Measurements from ENCODE around the gene HEXD. TPM values are rescaled to one million over a fixed set of nuclear protein-coding genes. Genes with fewer than 3 reads are reported as not detected.

HEXD gene
- total and polyA plus RNA-seq, 10 of the 15 experiments (the other 5 are each of a cell fraction or from before 2014, with no cell fraction given): 1.6 to 24.2 (median 7.0) TPM

DNA sequence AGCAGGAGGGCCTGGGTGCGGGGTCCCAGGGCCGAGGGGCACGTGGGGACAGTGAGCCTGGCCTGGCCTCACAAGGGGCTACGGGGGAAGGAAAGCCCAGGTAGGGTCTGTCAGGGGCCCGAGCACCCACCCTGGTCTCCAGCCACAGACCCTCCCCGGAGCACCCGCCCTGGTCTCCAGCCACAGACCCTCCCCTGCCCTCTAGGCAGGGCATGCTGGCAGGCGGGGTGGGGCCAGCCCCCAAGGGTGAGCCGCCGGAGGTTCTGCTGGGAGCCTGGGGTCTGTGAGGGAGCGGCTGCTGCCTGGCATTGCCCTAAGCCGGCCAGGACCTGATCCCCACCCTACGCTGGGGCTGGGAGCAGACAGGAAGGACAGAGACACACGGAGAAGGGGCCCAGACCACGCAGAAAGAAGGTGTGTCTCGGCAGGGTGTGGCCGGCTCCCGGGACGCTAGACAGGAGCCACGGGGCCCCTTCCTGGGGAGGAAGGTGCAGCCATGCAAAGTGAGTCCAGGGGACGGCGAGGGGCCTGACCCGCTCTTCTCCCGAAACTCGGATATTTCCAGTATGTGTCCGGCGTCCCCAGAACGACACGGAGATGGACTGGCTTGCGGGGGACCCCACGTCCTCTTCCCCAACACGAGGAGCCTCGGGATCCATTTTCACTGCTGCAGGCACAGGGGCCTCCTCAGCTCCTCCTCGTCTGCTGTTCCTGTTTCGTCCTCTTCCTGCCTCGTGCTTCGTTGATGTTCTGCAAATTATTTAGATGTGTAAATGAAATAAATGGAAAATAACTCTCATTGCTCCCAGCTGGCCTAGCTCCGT lies 31.1 kb upstream of the HEXD start:
- ChIA-PET POLR2A (no interaction called here), CTCF (no interaction called here), RAD21 (ENCODE audit: unreplicated experiment) (no interaction called here), SMC1A (ENCODE audit: uncharacterized antibody, unreplicated experiment) (no interaction called here)
- no TSS peak for BruUV-seq (replicated peaks)
- FAIRE-seq: no peak
- no peak overlapping the region for H3K4me3 ChIP-seq
- H3K9ac ChIP-seq (ENCODE audit: control insufficient read depth, insufficient read depth, low read length): no peak overlapping the region
- WGBS (ENCODE audit: insufficient coverage, insufficient replicate concordance, low lambda C conversion rate, missing lambda C conversion rate): 39% methylated on average over 37 of the region's 38 CpGs
- H4K20me1 ChIP-seq (ENCODE audit: control insufficient read depth, insufficient read depth): no peaks in the 10 kb centered on the region
- H3K27me3 ChIP-seq (replicated peaks in 1 of 2; ENCODE audit: control insufficient read depth in 2 of 2, insufficient read depth in 2 of 2, low read length in 1 of 2): no peaks in the 10 kb centered on the region
- in situ Hi-C loops (cut with MboI): no loop called here
- TF ChIP-seq SMARCA5 (IDR thresholded peaks at IDR 0.05) (no peak), ZNF217 (IDR thresholded peaks at IDR 0.05) (no peak), CHD1 (IDR thresholded peaks at IDR 0.05; ENCODE audit: low read depth, low read length) (no peak), ZSCAN29 (IDR thresholded peaks at IDR 0.05) (no peak), RUNX3 (IDR thresholded peaks at IDR 0.05; ENCODE audit: low read length) (no peak)
- TF ChIP-seq, protein P1, sequence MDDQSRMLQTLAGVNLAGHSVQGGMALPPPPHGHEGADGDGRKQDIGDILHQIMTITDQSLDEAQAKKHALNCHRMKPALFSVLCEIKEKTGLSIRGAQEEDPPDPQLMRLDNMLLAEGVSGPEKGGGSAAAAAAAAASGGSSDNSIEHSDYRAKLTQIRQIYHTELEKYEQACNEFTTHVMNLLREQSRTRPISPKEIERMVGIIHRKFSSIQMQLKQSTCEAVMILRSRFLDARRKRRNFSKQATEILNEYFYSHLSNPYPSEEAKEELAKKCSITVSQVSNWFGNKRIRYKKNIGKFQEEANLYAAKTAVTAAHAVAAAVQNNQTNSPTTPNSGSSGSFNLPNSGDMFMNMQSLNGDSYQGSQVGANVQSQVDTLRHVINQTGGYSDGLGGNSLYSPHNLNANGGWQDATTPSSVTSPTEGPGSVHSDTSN (IDR thresholded peaks at IDR 0.05; ENCODE audit: insufficient replicate concordance, low read depth, low read length): no peak
- DNase-seq (ENCODE audit: low read depth, low spot score): no peak
- H3K4me2 ChIP-seq (ENCODE audit: control insufficient read depth, insufficient read depth): no peak overlapping the region
- intact Hi-C loops (cut with micrococcal nuclease; ENCODE audit: unreplicated experiment): no loop called here
- H2AFZ ChIP-seq (ENCODE audit: control insufficient read depth, low read depth, low read length): no peak overlapping the region
- ATAC-seq: no peak
- no peaks in the 10 kb centered on the region for H3K9me3 ChIP-seq (replicated peaks; ENCODE audit: control insufficient read depth, insufficient read depth, low read length)
- H3K36me3 ChIP-seq (ENCODE audit: control insufficient read depth in 2 of 2, insufficient read depth in 2 of 2, low read length in 1 of 2): no peaks in the 10 kb centered on the region; a peak in 1 of 4 replicates
- no peak overlapping the region for H3K27ac ChIP-seq (ENCODE audit: control insufficient read depth, insufficient read depth)
- no peaks in the 10 kb centered on the region for H3K79me2 ChIP-seq (ENCODE audit: control insufficient read depth, insufficient read depth, low read length)
- H3K4me1 ChIP-seq (ENCODE audit: control insufficient read depth, insufficient read depth, low read length): no peaks in the 10 kb centered on the region

DNA sequence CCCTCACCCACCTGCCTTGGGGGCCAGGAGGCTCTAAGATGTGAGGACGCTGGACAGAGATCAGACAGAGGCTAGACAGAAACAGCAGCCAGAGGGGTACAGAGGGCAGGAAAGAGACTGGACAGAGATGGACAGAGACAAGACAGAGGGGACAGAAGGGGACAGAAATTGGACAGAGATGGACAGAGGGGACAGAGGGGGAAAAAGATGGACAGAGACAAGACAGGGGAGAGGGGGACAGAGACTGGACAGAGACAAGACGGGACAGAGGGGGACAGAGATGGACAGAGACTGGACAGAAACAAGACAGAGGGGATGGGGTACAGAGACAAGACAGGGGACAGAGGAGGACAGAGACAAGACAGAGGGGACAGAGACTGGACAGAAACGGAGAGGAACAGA lies 30.4 kb upstream of the HEXD start:
- in situ Hi-C loops (cut with MboI): no loop called here
- Histone ChIP-seq H3K27ac (ENCODE audit: control insufficient read depth, insufficient read depth) (no peak overlapping the region), H4K20me1 (ENCODE audit: control insufficient read depth, insufficient read depth) (no peaks in the 10 kb centered on the region), H3K4me1 (ENCODE audit: control insufficient read depth, insufficient read depth, low read length) (no peaks in the 10 kb centered on the region), H3K36me3 (ENCODE audit: control insufficient read depth in 2 of 2, insufficient read depth in 2 of 2, low read length in 1 of 2) (no peaks in the 10 kb centered on the region; a peak in 2 of 4 replicates), H3K4me3 (no peak overlapping the region), H3K27me3 (replicated peaks in 1 of 2; ENCODE audit: control insufficient read depth in 2 of 2, insufficient read depth in 2 of 2, low read length in 1 of 2) (no peaks in the 10 kb centered on the region), H3K4me2 (ENCODE audit: control insufficient read depth, insufficient read depth) (no peak overlapping the region), H3K79me2 (ENCODE audit: control insufficient read depth, insufficient read depth, low read length) (no peaks in the 10 kb centered on the region), H2AFZ (ENCODE audit: control insufficient read depth, low read depth, low read length) (no peak overlapping the region), H3K9me3 (replicated peaks; ENCODE audit: control insufficient read depth, insufficient read depth, low read length) (no peaks in the 10 kb centered on the region), H3K9ac (ENCODE audit: control insufficient read depth, insufficient read depth, low read length) (no peak overlapping the region)
- 34% methylated on average over 3 of the region's 3 CpGs for WGBS (ENCODE audit: insufficient coverage, insufficient replicate concordance, low lambda C conversion rate, missing lambda C conversion rate)
- ChIA-PET SMC1A (ENCODE audit: uncharacterized antibody, unreplicated experiment) (no interaction called here), POLR2A (no interaction called here), CTCF (no interaction called here), RAD21 (ENCODE audit: unreplicated experiment) (no interaction called here)
- intact Hi-C loops (cut with micrococcal nuclease; ENCODE audit: unreplicated experiment): no loop called here
- 0 out of 2 replicates have a peak, but pooled peaks have one; percentile 12 for TF ChIP-seq FOXK2 (IDR thresholded peaks at IDR 0.05)
- TF ChIP-seq, protein P2, sequence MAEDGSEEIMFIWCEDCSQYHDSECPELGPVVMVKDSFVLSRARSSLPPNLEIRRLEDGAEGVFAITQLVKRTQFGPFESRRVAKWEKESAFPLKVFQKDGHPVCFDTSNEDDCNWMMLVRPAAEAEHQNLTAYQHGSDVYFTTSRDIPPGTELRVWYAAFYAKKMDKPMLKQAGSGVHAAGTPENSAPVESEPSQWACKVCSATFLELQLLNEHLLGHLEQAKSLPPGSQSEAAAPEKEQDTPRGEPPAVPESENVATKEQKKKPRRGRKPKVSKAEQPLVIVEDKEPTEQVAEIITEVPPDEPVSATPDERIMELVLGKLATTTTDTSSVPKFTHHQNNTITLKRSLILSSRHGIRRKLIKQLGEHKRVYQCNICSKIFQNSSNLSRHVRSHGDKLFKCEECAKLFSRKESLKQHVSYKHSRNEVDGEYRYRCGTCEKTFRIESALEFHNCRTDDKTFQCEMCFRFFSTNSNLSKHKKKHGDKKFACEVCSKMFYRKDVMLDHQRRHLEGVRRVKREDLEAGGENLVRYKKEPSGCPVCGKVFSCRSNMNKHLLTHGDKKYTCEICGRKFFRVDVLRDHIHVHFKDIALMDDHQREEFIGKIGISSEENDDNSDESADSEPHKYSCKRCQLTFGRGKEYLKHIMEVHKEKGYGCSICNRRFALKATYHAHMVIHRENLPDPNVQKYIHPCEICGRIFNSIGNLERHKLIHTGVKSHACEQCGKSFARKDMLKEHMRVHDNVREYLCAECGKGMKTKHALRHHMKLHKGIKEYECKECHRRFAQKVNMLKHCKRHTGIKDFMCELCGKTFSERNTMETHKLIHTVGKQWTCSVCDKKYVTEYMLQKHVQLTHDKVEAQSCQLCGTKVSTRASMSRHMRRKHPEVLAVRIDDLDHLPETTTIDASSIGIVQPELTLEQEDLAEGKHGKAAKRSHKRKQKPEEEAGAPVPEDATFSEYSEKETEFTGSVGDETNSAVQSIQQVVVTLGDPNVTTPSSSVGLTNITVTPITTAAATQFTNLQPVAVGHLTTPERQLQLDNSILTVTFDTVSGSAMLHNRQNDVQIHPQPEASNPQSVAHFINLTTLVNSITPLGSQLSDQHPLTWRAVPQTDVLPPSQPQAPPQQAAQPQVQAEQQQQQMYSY (CRISPR knock-in tag; IDR thresholded peaks at IDR 0.05): no peak
- BruUV-seq (replicated peaks): no TSS peak
- ATAC-seq (no peak), DNase-seq (ENCODE audit: low read depth, low spot score) (no peak), FAIRE-seq (no peak)

Measured in GM12878 (cell line).